A549 (cell line): ENCODE data around the gene RPAIN.
"Not testable (repeated sequence)": the region's sequence is repeated elsewhere in the genome, so short reads cannot be mapped to it uniquely, and the experiment has no call there.

Experiments
- KDM5A ChIP-seq: fragments of 200-600 bp; sonication (generic); IDR thresholded peaks from 2 replicates; pipeline ENCODE4 v1.6.1; 2016; ENCODE audit warnings: antibody characterized with exemption, mild to moderate bottlenecking
- PBX3 ChIP-seq: IDR thresholded peaks from 2 replicates; pipeline ENCODE4 v1.6.1; 2012
- PHF8 ChIP-seq: fragments of 200-600 bp; sonication (generic); IDR thresholded peaks from 2 replicates; pipeline ENCODE4 v1.6.1; 2016; ENCODE audit warnings: low read depth, mild to moderate bottlenecking, antibody characterized with exemption, moderate library complexity, borderline replicate concordance
- SMC3 ChIP-seq: fragments of >200 bp; sonication (Bioruptor Twin); formaldehyde crosslinking; IDR thresholded peaks from 3 replicates; pipeline ENCODE4 v1.6.1; 2018; ENCODE audit warnings: inconsistent platforms

DNA sequence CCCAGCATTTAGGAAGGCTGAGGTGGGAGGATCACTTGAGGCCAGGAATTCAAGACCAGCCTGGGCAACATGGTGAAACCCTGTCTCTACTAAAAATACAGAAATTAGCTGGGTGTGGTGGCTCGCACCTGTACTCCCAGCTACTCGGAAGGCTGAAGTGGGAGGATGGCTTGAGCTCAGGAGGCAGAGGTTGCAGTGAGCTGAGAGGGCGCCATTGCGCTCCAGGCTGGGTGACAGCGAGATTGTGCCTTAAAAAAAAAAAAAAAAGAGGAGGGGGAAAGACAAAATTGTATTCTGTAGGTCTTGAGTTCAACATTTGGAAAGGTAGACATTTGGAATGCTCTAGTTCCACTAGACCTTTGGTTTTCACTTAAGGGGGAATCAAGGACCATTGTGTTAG, 11.3 kb downstream of the RPAIN start:
- not testable (repeated sequence) for TF ChIP-seq SMC3, KDM5A, PHF8, PBX3
